Uterus (tissue), 2 donors: ENCODE results near the gene CATSPER1.

Experiments
- CTCF ChIP-seq, 4 experiments: fragments of 200-600 bp in 2 of 4; fragments of 450-650 bp in 2 of 4; sonication (generic) in 2 of 4; IDR thresholded peaks; one replicate each; pipeline ENCODE4 v1.5.1; 2016 to 2019; ENCODE audit warnings: antibody characterized with exemption in 4 of 4, mild to moderate bottlenecking in 2 of 4, moderate library complexity in 1 of 4
- POLR2A ChIP-seq, 2 donors: fragments of 450-650 bp; IDR thresholded peaks; one replicate each; pipeline ENCODE4 v1.6.1; 2016; ENCODE audit warnings: antibody characterized with exemption in 2 of 2, mild to moderate bottlenecking in 1 of 2, moderate library complexity in 1 of 2

- no peak for TF ChIP-seq CTCF (IDR thresholded peaks at IDR 0.05)
- no peak for TF ChIP-seq POLR2A (IDR thresholded peaks at IDR 0.05)
Measured at GRCh38 chr11:66012371-66012945, 13.8 kb downstream of the CATSPER1 start.
